GM06990 (cell line): ENCODE results near the gene NAA38.
A peak's percentile ranks its signal among the peaks of the same experiment; 100 is the strongest.

Experiments
- DNase-seq: peaks from one replicate; pipeline ENCODE4 v3.0.0-alpha.2; 2011; ENCODE audit not compliant: insufficient read length; ENCODE audit errors: extremely low read depth
- H3K27me3 ChIP-seq: replicated peaks from 2 replicates; pipeline ENCODE4 v1.6.0; 2011; ENCODE audit warnings: low read length; ENCODE audit not compliant: control insufficient read depth, insufficient read depth
- H3K36me3 ChIP-seq: 2 replicates; pipeline ENCODE4 v1.5.1; 2011; ENCODE audit warnings: low read length; ENCODE audit not compliant: control insufficient read depth, insufficient read depth
- H3K4me3 ChIP-seq: replicated peaks from 2 replicates; pipeline ENCODE4 v1.5.1; 2011; ENCODE audit warnings: low read depth, mild to moderate bottlenecking, control low read depth, low read length
- CTCF ChIP-seq: IDR thresholded peaks from 2 replicates; pipeline ENCODE4 v1.5.1; 2011; ENCODE audit warnings: low read length, control low read depth, mild to moderate bottlenecking, inconsistent platforms; ENCODE audit not compliant: insufficient read depth, poor library complexity, severe bottlenecking

The NAA38 gene

GRCh38 chr17:7894226-7894625 is 36.9 kb upstream of the NAA38 start:
- no peak overlapping the region for H3K4me3 ChIP-seq
- DNase-seq: no peak
- H3K36me3 ChIP-seq: peaks cover 33% of the 10 kb centered on the region
- TF ChIP-seq CTCF: no peak
- no peaks in the 10 kb centered on the region for H3K27me3 ChIP-seq

GRCh38 chr17:7893187-7893880 is 36.0 kb upstream of the NAA38 start:
- no peak for DNase-seq
- no peak overlapping the region for H3K4me3 ChIP-seq
- H3K36me3 ChIP-seq: peaks cover 25% of the 10 kb centered on the region
- TF ChIP-seq CTCF: no peak
- H3K27me3 ChIP-seq: no peaks in the 10 kb centered on the region

GRCh38 chr17:7889166-7889955 is 32.0 kb upstream of the NAA38 start:
- Histone ChIP-seq H3K4me3 (no peak overlapping the region), H3K27me3 (no peaks in the 10 kb centered on the region), H3K36me3 (peaks cover 15% of the 10 kb centered on the region)
- TF ChIP-seq CTCF: no peak
- no peak for DNase-seq

- H3K36me3 ChIP-seq: peaks cover 6% of the 10 kb centered on the region
- no peaks in the 10 kb centered on the region for H3K27me3 ChIP-seq
- TF ChIP-seq CTCF: no peak
- DNase-seq: no peak
- peak within 1 kb of the TSS; percentile 95 for H3K4me3 ChIP-seq
Measured at GRCh38 chr17:7888184-7888920, 31.0 kb upstream of the NAA38 start, which contains the start of gene CHD3. TSS of gene CHD3 (plus strand) at chr17:7888789. CDS start at chr17:7889001, 212 bp downstream.

GRCh38 chr17:7887482-7888183 is 30.3 kb upstream of the NAA38 start:
- Histone ChIP-seq H3K4me3 (peak overlapping the region; percentile 95), H3K27me3 (no peaks in the 10 kb centered on the region), H3K36me3 (peaks cover 6% of the 10 kb centered on the region)
- no peak for TF ChIP-seq CTCF
- DNase-seq: peak; percentile 82
